Tibial nerve (tissue), 4 donors: ENCODE measurements around the gene CRKL. TPM values are rescaled to one million over a fixed set of nuclear protein-coding genes. Genes with fewer than 3 reads are reported as not detected.
"Not testable (repeated sequence)": the region's sequence is repeated elsewhere in the genome, so short reads cannot be mapped to it uniquely, and the experiment has no call there.

Experiments
- DNase-seq, 2 donors: peaks; one replicate each; pipeline ENCODE4 v3.0.0-alpha.2; 2019; ENCODE audit warnings: low spot score in 2 of 2
- H3K27ac ChIP-seq, 4 donors: fragments of 200-600 bp; sonication (generic) in 3 of 4; one replicate each; pipeline ENCODE4 v1.5.1; 2017 to 2019; ENCODE audit warnings: mild to moderate bottlenecking in 1 of 4
- H3K27me3 ChIP-seq, 2 donors: fragments of 200-600 bp; sonication (generic) in 1 of 2; one replicate each; pipeline versions ENCODE4 v1.5.1 to v1.6.0; 2017 to 2019
- H3K36me3 ChIP-seq, 3 donors: fragments of 200-600 bp; sonication (generic); one replicate each; pipeline ENCODE4 v1.5.1; 2018 to 2019
- H3K4me1 ChIP-seq, 4 donors: fragments of 200-600 bp; sonication (generic) in 3 of 4; one replicate each; pipeline ENCODE4 v1.5.1; 2017 to 2019
- H3K4me3 ChIP-seq, 4 donors: fragments of 200-600 bp; sonication (generic) in 3 of 4; one replicate each; pipeline ENCODE4 v1.5.1; 2017 to 2019; ENCODE audit warnings: mild to moderate bottlenecking in 1 of 4, moderate library complexity in 1 of 4
- H3K9me3 ChIP-seq, 4 donors: fragments of 200-600 bp; sonication (generic) in 3 of 4; one replicate each; pipeline ENCODE4 v1.5.1; 2017 to 2019
- CTCF ChIP-seq, 5 experiments: fragments of 200-600 bp in 3 of 5; fragments of 450-650 bp in 2 of 5; sonication (generic) in 3 of 5; IDR thresholded peaks; one replicate each; pipeline ENCODE4 v1.5.1; 2016 to 2019; ENCODE audit warnings: antibody characterized with exemption in 5 of 5, mild to moderate bottlenecking in 3 of 5, moderate library complexity in 2 of 5
- EP300 ChIP-seq, 2 donors: sonication (generic); formaldehyde crosslinking; IDR thresholded peaks; one replicate each; pipeline ENCODE4 v1.6.1; 2017; ENCODE audit warnings: antibody characterized with exemption in 2 of 2, mild to moderate bottlenecking in 1 of 2
- POLR2A ChIP-seq, 2 donors: fragments of 450-650 bp; IDR thresholded peaks; one replicate each; pipeline ENCODE4 v1.6.1; 2017; ENCODE audit warnings: antibody characterized with exemption in 2 of 2, mild to moderate bottlenecking in 2 of 2, moderate library complexity in 2 of 2
- WGBS, 2 donors: methylation state at CpG; one replicate each; pipeline ENCODE4 v1.1.5; 2018; 5-methylcytosine and 5-hydroxymethylcytosine counted together
- total RNA-seq, 4 donors: library from RNA; depleted of rRNA; stranded (reverse); fragments of >200 nt; gene quantifications; one replicate each; pipeline ENCODE4 v1.1.0, GENCODE V29; 2016

The CRKL gene
- total RNA-seq, 4 donors from 2014 or later, result 44.7 to 59.0 (median 51.5) TPM

- 90 to 97% methylated on average over 6 of the region's 6 CpGs for WGBS, 2 donors
- peaks cover 0 to 59% (median 3%) of the 10 kb centered on the region in 3 donors for H3K36me3 ChIP-seq
- no peak overlapping the region for H3K4me3 ChIP-seq
- no peaks in the 10 kb centered on the region for H3K27me3 ChIP-seq
- DNase-seq, result no peak
- H3K27ac ChIP-seq, result no peak overlapping the region
- no peak for TF ChIP-seq CTCF (IDR thresholded peaks at IDR 0.05)
- no peak for TF ChIP-seq POLR2A (IDR thresholded peaks at IDR 0.05)
- no peak for TF ChIP-seq EP300 (IDR thresholded peaks at IDR 0.05)
- H3K4me1 ChIP-seq, result peaks cover 0 to 9% (median 0%) of the 10 kb centered on the region in 4 donors
- no peaks in the 10 kb centered on the region for H3K9me3 ChIP-seq
These were observed 28.0 kb upstream of the CRKL start for GRCh38 chr22:20889025-20889704.

- no peak overlapping the region for H3K4me3 ChIP-seq
- DNase-seq, result no peak
- TF ChIP-seq POLR2A (IDR thresholded peaks at IDR 0.05) (no peak), CTCF (IDR thresholded peaks at IDR 0.05) (no peak), EP300 (IDR thresholded peaks at IDR 0.05) (no peak)
- no peaks in the 10 kb centered on the region for H3K27me3 ChIP-seq
- peaks cover 0 to 50% (median 3%) of the 10 kb centered on the region in 3 donors for H3K36me3 ChIP-seq
- peaks cover 0 to 9% (median 0%) of the 10 kb centered on the region in 4 donors for H3K4me1 ChIP-seq
- no peaks in the 10 kb centered on the region for H3K9me3 ChIP-seq
- H3K27ac ChIP-seq, result no peak overlapping the region
- WGBS, 2 donors, result 94 to 95% methylated on average over 13 of the region's 13 CpGs
These were observed 27.2 kb upstream of the CRKL start for GRCh38 chr22:20889904-20890540.

GRCh38 chr22:20890975-20891374 lies 26.2 kb upstream of the CRKL start:
- no peak for DNase-seq
- Histone ChIP-seq H3K27ac (no peak overlapping the region), H3K27me3 (no peaks in the 10 kb centered on the region), H3K4me1 (no peaks in the 10 kb centered on the region), H3K4me3 (no peak overlapping the region), H3K36me3 (peaks cover 0 to 47% (median 3%) of the 10 kb centered on the region in 3 donors), H3K9me3 (no peaks in the 10 kb centered on the region)
- WGBS, 2 donors, result 93 to 94% methylated on average over 6 of the region's 6 CpGs
- TF ChIP-seq POLR2A (IDR thresholded peaks at IDR 0.05) (no peak), EP300 (IDR thresholded peaks at IDR 0.05) (no peak)

- not testable (repeated sequence) for H3K4me1 ChIP-seq, H3K4me3 ChIP-seq, H3K36me3 ChIP-seq, H3K27me3 ChIP-seq, H3K9me3 ChIP-seq, H3K27ac ChIP-seq, DNase-seq
- 82 to 88% methylated on average over 7 of the region's 7 CpGs for WGBS, 2 donors
These were observed 19.5 kb upstream of the CRKL start for GRCh38 chr22:20897737-20898136.

GRCh38 chr22:20899827-20900423 lies 17.3 kb upstream of the CRKL start:
- Histone ChIP-seq H3K27me3 (no peaks in the 10 kb centered on the region), H3K4me3 (no peak overlapping the region), H3K27ac (no peak overlapping the region), H3K9me3 (no peaks in the 10 kb centered on the region), H3K36me3 (no peaks in the 10 kb centered on the region), H3K4me1 (peaks cover 0 to 7% (median 0%) of the 10 kb centered on the region in 4 donors)
- DNase-seq, result no peak
- WGBS, 2 donors, result 75 to 77% methylated on average over 7 of the region's 7 CpGs
- TF ChIP-seq EP300 (IDR thresholded peaks at IDR 0.05) (no peak), POLR2A (IDR thresholded peaks at IDR 0.05) (no peak), CTCF (IDR thresholded peaks at IDR 0.05) (no peak)

DNA sequence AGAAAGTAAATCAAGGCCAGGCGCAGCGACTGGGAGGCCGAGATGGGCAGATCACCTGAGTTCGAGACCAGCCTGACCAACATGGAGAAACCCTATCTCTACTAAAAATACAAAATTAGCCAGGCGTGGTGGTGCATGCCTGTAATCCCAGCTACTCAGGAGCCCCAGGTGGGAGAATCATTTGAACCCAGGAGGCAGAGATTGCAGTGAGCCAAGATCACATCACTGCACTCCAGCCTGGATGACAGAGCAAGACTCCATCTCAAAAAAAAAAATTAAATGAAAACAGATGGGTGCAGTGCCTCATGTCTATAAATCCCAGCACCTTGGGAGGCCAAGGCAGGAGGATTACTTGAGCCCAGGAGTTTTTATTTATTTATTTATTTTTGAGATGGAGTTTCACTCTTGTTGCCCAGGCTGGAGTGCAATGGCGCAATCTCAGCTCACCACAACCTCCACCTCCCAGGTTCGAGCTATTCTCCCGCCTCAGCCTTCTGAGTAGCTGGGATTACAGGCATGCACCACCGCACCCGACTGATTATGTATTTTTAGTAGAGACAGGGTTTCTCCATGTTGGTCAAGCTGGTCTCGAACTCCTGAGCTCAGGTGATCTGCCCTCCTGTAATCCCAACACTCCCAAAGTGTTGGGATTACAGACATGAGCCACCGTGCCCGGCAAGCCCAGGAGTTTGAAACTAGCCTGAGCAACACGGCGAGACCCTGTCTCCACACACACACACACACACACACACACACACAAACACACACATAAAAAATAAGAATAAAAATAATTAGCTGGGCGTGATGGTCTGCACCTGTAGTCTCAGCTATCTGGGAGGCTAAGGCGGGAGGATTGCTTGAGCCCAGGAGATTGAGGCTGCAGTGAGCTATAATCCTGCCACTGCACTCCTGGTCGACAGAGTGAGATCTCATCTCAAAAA lies 15.8 kb upstream of the CRKL start:
- H3K36me3 ChIP-seq, H3K9me3 ChIP-seq, H3K4me1 ChIP-seq, H3K4me3 ChIP-seq, DNase-seq, H3K27me3 ChIP-seq, H3K27ac ChIP-seq: not testable (repeated sequence)
- 91 to 95% methylated on average over 18 of the region's 18 CpGs for WGBS, 2 donors
